GM23248 (cell line): ENCODE data around the gene GARNL3. TPM values are rescaled to one million over a fixed set of nuclear protein-coding genes. Genes with fewer than 3 reads are reported as not detected.

ENCODE experiments used
- DNase-seq: peaks from one replicate; pipeline ENCODE4 v3.0.0-alpha.2; 2015
- H2AFZ ChIP-seq: fragments of 200-600 bp; sonication (generic); 2 replicates; pipeline ENCODE4 v1.6.1; 2016; ENCODE audit warnings: antibody characterized with exemption
- H3F3A ChIP-seq: fragments of 200-600 bp; sonication (generic); 2 replicates; pipeline ENCODE4 v1.6.1; 2016; ENCODE audit warnings: mild to moderate bottlenecking, antibody characterized with exemption, mixed run types; ENCODE audit not compliant: insufficient read depth
- H3K27ac ChIP-seq: fragments of 200-600 bp; sonication (generic); 2 replicates; pipeline ENCODE4 v1.5.1; 2016; ENCODE audit warnings: mild to moderate bottlenecking
- H3K27me3 ChIP-seq: fragments of 200-600 bp; sonication (generic); replicated peaks from 2 replicates; pipeline ENCODE4 v1.6.1; 2016; ENCODE audit warnings: mild to moderate bottlenecking; ENCODE audit not compliant: insufficient read depth
- H3K36me3 ChIP-seq: fragments of 200-600 bp; sonication (generic); 2 replicates; pipeline ENCODE4 v1.6.1; 2016; ENCODE audit warnings: low read depth, mild to moderate bottlenecking
- H3K4me1 ChIP-seq: fragments of 200-600 bp; sonication (generic); 2 replicates; pipeline ENCODE4 v1.6.1; 2016; ENCODE audit warnings: mild to moderate bottlenecking; ENCODE audit not compliant: insufficient read depth
- H3K4me2 ChIP-seq: fragments of 200-600 bp; sonication (generic); one replicate; pipeline ENCODE4 v1.6.1; 2016; ENCODE audit warnings: mild to moderate bottlenecking; ENCODE audit not compliant: unreplicated experiment
- H3K4me3 ChIP-seq: fragments of 200-600 bp; sonication (generic); 2 replicates; pipeline ENCODE4 v1.5.1; 2016; ENCODE audit warnings: mild to moderate bottlenecking
- H3K79me2 ChIP-seq: fragments of 200-600 bp; sonication (generic); 2 replicates; pipeline ENCODE4 v1.6.1; 2016; ENCODE audit warnings: mild to moderate bottlenecking; ENCODE audit not compliant: insufficient read depth
- H3K9ac ChIP-seq: fragments of 200-600 bp; sonication (generic); 2 replicates; pipeline ENCODE4 v1.6.1; 2016; ENCODE audit warnings: mild to moderate bottlenecking
- H3K9me2 ChIP-seq: fragments of 200-600 bp; sonication (generic); 2 replicates; pipeline ENCODE4 v1.6.1; 2016; ENCODE audit warnings: mixed run types, mild to moderate bottlenecking, moderate library complexity; ENCODE audit not compliant: insufficient read depth
- H3K9me3 ChIP-seq: fragments of 200-600 bp; sonication (generic); one replicate; pipeline ENCODE4 v1.6.1; 2017; ENCODE audit warnings: low read depth
- H4K20me1 ChIP-seq: fragments of 200-600 bp; sonication (generic); 2 replicates; pipeline ENCODE4 v1.6.0; 2016; ENCODE audit not compliant: insufficient read depth
- EZH2 ChIP-seq: fragments of 200-600 bp; sonication (generic); IDR thresholded peaks from 2 replicates; pipeline ENCODE4 v1.6.1; 2018; ENCODE audit warnings: antibody characterized with exemption, mild to moderate bottlenecking; ENCODE audit not compliant: insufficient read depth, poor library complexity, severe bottlenecking
- EZH2phosphoT487 ChIP-seq: fragments of 200-600 bp; sonication (generic); IDR thresholded peaks from 2 replicates; pipeline ENCODE4 v1.6.1; 2018; ENCODE audit warnings: antibody characterized with exemption, moderate library complexity, mild to moderate bottlenecking, low read depth; ENCODE audit not compliant: insufficient read depth
- WGBS, 2 experiments: methylation state at CpG; one replicate each; pipeline ENCODE4 v1.1.6; 2015 to 2017; ENCODE audit warnings: low lambda C conversion rate in 2 of 2, low coverage in 1 of 2; ENCODE audit errors: missing lambda C conversion rate in 2 of 2; 5-methylcytosine and 5-hydroxymethylcytosine counted together
- in situ Hi-C: fragments of 300-500 bp; cut with MboI; formaldehyde crosslinking; loops from 2 replicates; pipeline ENCODE4 v1.15.0; 2020
- polyA plus RNA-seq: library from polyadenylated mRNA; unstranded; fragments of >200 nt; fragmentation: Nextera tagmentation; extraction: Ambion mirVana; gene quantifications from 2 replicates; pipeline ENCODE4 v1.2.1, GENCODE V29; 2016
- total RNA-seq: library from RNA; depleted of rRNA; stranded (reverse); fragments of >200 nt; shearing (Covaris generic); gene quantifications from 2 replicates; pipeline ENCODE4 v1.2.3, GENCODE V29; 2014

The GARNL3 gene
- total and polyA plus RNA-seq, 2 experiments from 2014 or later, result 0.43 to 1.3 TPM

GRCh38 chr9:127424676-127424999 is 160.1 kb downstream of the GARNL3 start:
- in situ Hi-C loops, result no loop called here
- Histone ChIP-seq H3K4me2 (peak overlapping the region; percentile 98), H3K79me2 (peaks cover 65% of the 10 kb centered on the region), H3K4me3 (peak overlapping the region; percentile 91), H3K9ac (peak overlapping the region; percentile 88), H3K9me3 (no peaks in the 10 kb centered on the region), H3K27me3 (no peaks in the 10 kb centered on the region), H3K27ac (peak overlapping the region; percentile 75), H3F3A (no peaks in the 10 kb centered on the region), H3K4me1 (peaks cover 11% of the 10 kb centered on the region), H4K20me1 (no peaks in the 10 kb centered on the region), H3K36me3 (peaks cover 9% of the 10 kb centered on the region; the same call in 1 of the 2 replicates), H3K9me2 (no peaks in the 10 kb centered on the region), H2AFZ (peak overlapping the region; percentile 100)
- no peak for DNase-seq
- TF ChIP-seq EZH2phosphoT487 (no peak), EZH2 (no peak)
- 0% methylated on average over 8 to 13 of the region's 13 CpGs for WGBS, 2 experiments

- Histone ChIP-seq H3K4me3 (no peak overlapping the region), H3K9me3 (no peaks in the 10 kb centered on the region), H3K9ac (no peak overlapping the region), H3K36me3 (peaks cover 21% of the 10 kb centered on the region), H3F3A (no peaks in the 10 kb centered on the region), H2AFZ (no peak overlapping the region), H3K27me3 (no peaks in the 10 kb centered on the region), H3K4me2 (no peak overlapping the region), H3K4me1 (peaks cover 11% of the 10 kb centered on the region), H3K79me2 (peaks cover 85% of the 10 kb centered on the region), H3K9me2 (no peaks in the 10 kb centered on the region), H3K27ac (no peak overlapping the region), H4K20me1 (no peaks in the 10 kb centered on the region)
- in situ Hi-C loops, result no loop called here
- DNase-seq, result no peak
- no peak for TF ChIP-seq EZH2phosphoT487
- TF ChIP-seq EZH2, result no peak
- 96% methylated on average over 2 of the region's 2 CpGs for WGBS, 2 experiments
These were observed 162.2 kb downstream of the GARNL3 start for GRCh38 chr9:127426756-127427155.

- H4K20me1 ChIP-seq, result no peaks in the 10 kb centered on the region
- H3K4me3 ChIP-seq, result no peak overlapping the region
- WGBS, 2 experiments, result 71 to 74% methylated on average over 3 of the region's 3 CpGs
- H3K36me3 ChIP-seq, result peaks cover 31% of the 10 kb centered on the region
- no peak overlapping the region for H3K27ac ChIP-seq
- no peaks in the 10 kb centered on the region for H3K9me2 ChIP-seq
- no peaks in the 10 kb centered on the region for H3K27me3 ChIP-seq
- TF ChIP-seq EZH2phosphoT487 (no peak), EZH2 (no peak)
- H3K4me1 ChIP-seq, result peaks cover 11% of the 10 kb centered on the region
- no peak for DNase-seq
- no peaks in the 10 kb centered on the region for H3F3A ChIP-seq
- in situ Hi-C loops, result no loop called here
- no peak overlapping the region for H2AFZ ChIP-seq
- no peak overlapping the region for H3K9ac ChIP-seq
- H3K79me2 ChIP-seq, result peaks cover 75% of the 10 kb centered on the region
- no peak overlapping the region for H3K4me2 ChIP-seq
- no peaks in the 10 kb centered on the region for H3K9me3 ChIP-seq
These were observed 163.8 kb downstream of the GARNL3 start for GRCh38 chr9:127428348-127428747.

- Histone ChIP-seq H4K20me1 (no peaks in the 10 kb centered on the region), H3K4me3 (no peak overlapping the region), H3K9ac (no peak overlapping the region), H3K9me3 (no peaks in the 10 kb centered on the region), H3K4me1 (peaks cover 7% of the 10 kb centered on the region), H3K9me2 (no peaks in the 10 kb centered on the region), H3K27ac (no peak overlapping the region), H3K36me3 (peaks cover 46% of the 10 kb centered on the region), H2AFZ (no peak overlapping the region), H3K79me2 (peaks cover 60% of the 10 kb centered on the region), H3K27me3 (no peaks in the 10 kb centered on the region), H3K4me2 (no peak overlapping the region), H3F3A (no peaks in the 10 kb centered on the region)
- WGBS, 2 experiments, result 79 to 86% methylated on average over 8 of the region's 8 CpGs
- no peak for DNase-seq
- TF ChIP-seq EZH2phosphoT487 (no peak), EZH2 (no peak)
- in situ Hi-C loops, result no loop called here
These were observed 165.8 kb downstream of the GARNL3 start for GRCh38 chr9:127430415-127430814.
